Erythroblast (primary cell): Measurements from ENCODE around the gene HASPIN.

Experiments used
- GATA1 ChIP-seq: IDR thresholded peaks from 2 replicates; pipeline ENCODE4 v1.6.1; 2011; ENCODE audit warnings: low read depth, mild to moderate bottlenecking, control low read depth, low read length, moderate library complexity
- POLR2A ChIP-seq: IDR thresholded peaks from 2 replicates; pipeline ENCODE4 v1.6.1; 2011; ENCODE audit warnings: mild to moderate bottlenecking, low read length

- TF ChIP-seq POLR2A (no peak), GATA1 (no peak)
These were observed 49.1 kb downstream of the HASPIN start for GRCh38 chr17:3772764-3773163.
